Putamen (tissue), 1 donor: ENCODE data around the gene NID2.
A peak's percentile ranks its signal among the peaks of the same experiment; 100 is the strongest.

Source experiments
- DNase-seq: peaks from one replicate; pipeline ENCODE4 v3.0.0-alpha.2; 2016; ENCODE audit warnings: low spot score

NID2 gene

GRCh38 chr14:52068615-52069306, at the start of gene NID2:
TSS of gene NID2 (minus strand) at chr14:52069059. CDS start at chr14:52068994, 65 bp downstream.
- DNase-seq, result peak; percentile 55

- no peak for DNase-seq
Observed at GRCh38 chr14:52117111-52117832, 48.4 kb upstream of the NID2 start.

- no peak for DNase-seq
Observed at GRCh38 chr14:52115286-52115685, 46.4 kb upstream of the NID2 start.

GRCh38 chr14:52112336-52113018, 43.6 kb upstream of the NID2 start:
- no peak for DNase-seq

DNA sequence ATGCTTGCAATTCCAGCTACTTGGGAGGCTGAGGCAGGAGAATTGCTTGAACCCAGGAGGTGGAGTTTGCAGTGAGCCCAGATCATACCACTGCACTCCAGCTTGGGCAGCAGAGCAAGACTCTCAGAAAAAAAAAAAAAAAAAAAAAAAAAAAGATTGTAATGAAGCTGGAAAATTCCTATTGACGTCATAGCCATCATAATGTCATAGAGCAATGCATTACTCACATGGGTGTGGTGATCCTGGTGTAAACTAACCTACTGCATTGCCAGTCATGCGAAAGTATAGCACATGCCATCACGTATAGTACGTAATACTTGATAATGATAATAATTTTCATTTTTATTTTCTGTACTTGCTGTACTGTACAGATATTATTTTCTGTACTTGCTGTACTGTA, 42.7 kb upstream of the NID2 start:
- DNase-seq, result no peak

GRCh38 chr14:52110441-52111086, 41.7 kb upstream of the NID2 start:
- DNase-seq, result no peak

DNA sequence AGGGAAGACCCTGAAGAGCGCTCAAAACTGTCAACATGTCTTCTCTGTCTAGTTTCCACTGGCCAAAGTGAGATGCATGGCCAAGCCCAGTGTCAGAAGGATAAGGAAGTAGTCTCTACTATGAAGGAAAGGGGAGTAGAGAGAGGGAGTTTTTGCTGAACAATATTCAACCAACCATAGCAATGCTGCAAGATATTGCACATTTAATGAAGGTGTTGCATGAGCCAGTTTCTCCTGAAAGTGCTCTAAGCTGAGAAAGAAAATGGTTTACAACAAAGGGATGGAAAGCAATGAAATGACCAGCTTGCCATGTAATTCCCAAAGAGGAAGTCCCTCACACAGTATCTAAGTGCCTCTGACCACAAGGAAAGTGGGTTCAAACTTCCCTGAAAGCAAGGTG, 40.0 kb upstream of the NID2 start:
- no peak for DNase-seq

DNA sequence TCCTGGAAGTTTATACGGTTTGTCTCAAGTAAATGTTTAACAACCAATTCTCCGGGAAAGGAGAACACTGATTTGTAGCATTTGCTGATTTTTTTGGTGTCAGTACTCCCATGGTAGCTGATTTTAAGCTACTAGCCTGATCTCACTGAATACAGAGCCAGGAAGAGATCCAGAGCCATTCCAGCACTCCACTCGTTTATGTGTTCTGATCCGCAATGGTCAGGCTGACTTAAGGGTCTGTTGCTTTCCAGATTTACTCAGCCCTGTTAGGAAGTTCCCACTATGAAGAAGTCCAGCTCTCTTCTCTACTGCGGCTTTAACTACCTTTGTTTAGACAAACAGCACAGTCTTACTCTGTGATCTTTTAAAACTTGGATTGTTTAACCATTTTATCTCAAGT, 38.0 kb upstream of the NID2 start:
- DNase-seq, result no peak

- no peak for DNase-seq
Observed at GRCh38 chr14:52103416-52103815, 34.6 kb upstream of the NID2 start.

- no peak for DNase-seq
Observed at GRCh38 chr14:52095794-52096193, 26.9 kb upstream of the NID2 start.

GRCh38 chr14:52095336-52095735, 26.5 kb upstream of the NID2 start:
- no peak for DNase-seq

GRCh38 chr14:52094546-52095271, 25.9 kb upstream of the NID2 start:
- DNase-seq, result no peak

GRCh38 chr14:52091928-52092327, 23.1 kb upstream of the NID2 start:
- no peak for DNase-seq

GRCh38 chr14:52090936-52091335, 22.1 kb upstream of the NID2 start:
- no peak for DNase-seq

- DNase-seq, result no peak
Observed at GRCh38 chr14:52089218-52089617, 20.4 kb upstream of the NID2 start.

GRCh38 chr14:52086711-52087110, 17.9 kb upstream of the NID2 start:
- DNase-seq, result no peak

- DNase-seq, result no peak
Observed at GRCh38 chr14:52082903-52083302, 14.0 kb upstream of the NID2 start.

DNA sequence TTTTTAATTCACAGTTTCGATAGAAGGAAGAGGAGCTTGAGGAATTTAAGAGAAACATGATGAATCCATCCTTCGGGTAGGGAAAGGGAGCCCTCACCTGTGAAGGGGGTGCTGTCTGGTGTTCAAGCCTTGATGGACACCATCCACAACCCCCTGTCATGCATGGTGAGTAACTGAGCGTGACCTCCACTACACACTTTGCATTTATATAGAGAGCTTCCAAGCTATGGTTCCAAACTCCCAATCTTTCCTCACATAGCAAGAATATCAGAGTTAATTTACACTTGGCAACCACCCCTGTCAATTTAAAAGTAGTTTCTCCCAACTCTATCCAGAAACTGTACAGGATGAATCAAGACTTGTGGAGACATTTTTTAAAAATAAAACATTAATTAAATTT, 13.1 kb upstream of the NID2 start:
- no peak for DNase-seq

DNA sequence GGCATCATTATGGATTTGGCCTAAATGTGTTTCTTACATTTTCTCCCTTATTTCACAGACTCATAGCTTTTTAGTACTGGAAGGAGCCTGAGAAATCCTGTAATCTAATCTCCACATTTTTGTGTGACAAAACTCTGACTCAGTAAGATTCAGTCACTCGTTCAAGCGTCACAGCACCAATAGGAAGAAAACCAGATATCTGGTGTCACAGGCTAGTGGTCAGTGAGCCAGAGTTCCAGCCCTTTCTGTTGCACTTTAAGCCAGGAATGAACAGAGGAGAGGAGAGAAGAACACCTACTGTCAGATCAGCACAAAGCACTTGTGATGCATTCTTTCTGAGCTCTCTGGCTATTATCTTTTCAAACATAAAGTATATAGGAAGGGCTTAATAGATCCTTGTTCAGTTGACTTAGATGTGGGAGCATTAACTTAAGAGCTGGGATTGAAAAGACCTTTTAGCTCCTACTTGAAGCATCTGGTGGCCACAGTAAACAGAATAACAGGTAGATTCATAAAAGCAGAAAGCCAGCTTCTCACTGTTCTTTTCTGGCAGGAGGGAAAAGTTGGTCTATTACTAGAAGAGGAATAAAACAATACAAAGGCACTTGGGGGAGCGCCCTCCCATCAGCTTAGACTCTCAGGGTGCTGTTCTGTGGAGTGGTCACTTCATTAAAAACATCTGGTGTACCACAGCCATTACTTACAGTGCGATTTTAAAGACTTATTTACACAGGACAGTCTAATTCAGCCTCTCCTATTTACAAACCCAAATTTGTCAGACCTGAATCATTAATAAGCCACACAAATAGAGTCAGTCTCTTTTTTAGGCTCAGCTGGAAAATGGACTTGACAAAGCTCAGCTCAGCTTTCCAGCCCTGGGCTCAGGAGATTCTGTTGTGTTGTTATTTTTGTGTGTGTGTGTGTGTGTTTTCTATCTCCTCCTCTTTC, 12.2 kb upstream of the NID2 start:
- DNase-seq, result no peak

DNA sequence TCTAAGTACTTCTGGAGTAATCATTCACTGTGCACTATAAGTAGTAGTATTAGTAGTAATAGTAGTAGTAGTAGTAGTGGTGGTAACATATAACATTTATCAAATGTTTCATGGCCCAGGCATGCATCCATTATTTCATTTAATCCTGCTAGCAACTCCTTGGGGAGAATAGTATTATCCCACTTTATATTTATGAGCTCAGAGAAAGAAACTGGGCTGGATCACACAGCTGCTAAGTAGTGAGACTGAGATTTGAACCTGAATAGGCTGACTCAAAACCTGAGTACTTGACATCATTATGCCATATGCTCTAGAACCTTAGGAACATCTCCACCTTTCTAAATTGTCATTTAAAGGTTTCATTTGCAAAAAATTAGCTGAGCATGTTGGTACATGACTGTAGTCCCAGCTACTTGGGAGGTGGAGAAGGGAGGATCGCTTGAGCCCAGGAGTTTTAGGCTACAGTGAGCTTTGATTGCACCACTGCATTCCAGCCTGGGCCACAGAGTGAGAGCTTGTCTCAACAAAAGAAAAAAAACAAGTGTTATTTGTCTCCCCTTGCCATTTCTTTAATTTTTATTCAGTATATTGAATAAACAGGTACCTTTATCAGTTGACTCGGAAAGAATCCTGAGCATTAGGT, 11.4 kb upstream of the NID2 start:
- DNase-seq, result no peak
